Smooth muscle cell (in vitro differentiated cells): Measurements from ENCODE around the gene CABP4. TPM values are rescaled to one million over a fixed set of nuclear protein-coding genes. Genes with fewer than 3 reads are reported as not detected.

Experiments used
- DNase-seq: peaks from one replicate; lab custom pipeline; 2025; ENCODE audit not compliant: unreplicated experiment; lab: John Stamatoyannopoulos, UW
- H2AFZ ChIP-seq: fragments of 200-600 bp; sonication (generic); 2 replicates; pipeline ENCODE4 v1.6.0; 2016; ENCODE audit warnings: antibody characterized with exemption, low read depth, mild to moderate bottlenecking
- H3F3A ChIP-seq: fragments of 200-600 bp; sonication (generic); 2 replicates; pipeline ENCODE4 v1.6.0; 2017; ENCODE audit warnings: antibody characterized with exemption, low read depth
- H3K27ac ChIP-seq: fragments of 200-600 bp; sonication (generic); 2 replicates; pipeline ENCODE4 v1.5.1; 2016; ENCODE audit warnings: low read depth, mild to moderate bottlenecking
- H3K27me3 ChIP-seq: fragments of 200-600 bp; sonication (generic); 2 replicates; pipeline ENCODE4 v1.6.1; 2016; ENCODE audit warnings: low read depth, mild to moderate bottlenecking
- H3K36me3 ChIP-seq: fragments of 200-600 bp; sonication (generic); 2 replicates; pipeline ENCODE4 v1.5.1; 2016; ENCODE audit warnings: low read depth
- H3K4me1 ChIP-seq: fragments of 200-600 bp; sonication (generic); 2 replicates; pipeline ENCODE4 v1.5.1; 2016; ENCODE audit warnings: low read depth
- H3K4me2 ChIP-seq: fragments of 200-600 bp; sonication (generic); 2 replicates; pipeline ENCODE4 v1.6.0; 2016; ENCODE audit warnings: mild to moderate bottlenecking
- H3K4me3 ChIP-seq: fragments of 200-600 bp; sonication (generic); 2 replicates; pipeline ENCODE4 v1.5.1; 2016; ENCODE audit warnings: mild to moderate bottlenecking
- H3K79me2 ChIP-seq: fragments of 200-600 bp; sonication (generic); 2 replicates; pipeline ENCODE4 v1.6.0; 2016; ENCODE audit warnings: low read depth, mild to moderate bottlenecking
- H3K9ac ChIP-seq: fragments of 200-600 bp; sonication (generic); 2 replicates; pipeline ENCODE4 v1.6.0; 2016; ENCODE audit warnings: low read depth
- H3K9me3 ChIP-seq: fragments of 200-600 bp; sonication (generic); replicated peaks from 2 replicates; pipeline ENCODE4 v1.5.1; 2016; ENCODE audit warnings: low read depth
- H4K20me1 ChIP-seq: fragments of 200-600 bp; sonication (generic); 2 replicates; pipeline ENCODE4 v1.6.0; 2016; ENCODE audit warnings: low read depth
- CTCF ChIP-seq: fragments of 200-600 bp; sonication (generic); IDR thresholded peaks from 2 replicates; pipeline ENCODE4 v1.5.1; 2017; ENCODE audit warnings: borderline replicate concordance, mild to moderate bottlenecking, antibody characterized with exemption; ENCODE audit not compliant: insufficient read depth, poor library complexity, severe bottlenecking
- WGBS: methylation state at CpG from one replicate; pipeline ENCODE4 v1.1.7; 2016; ENCODE audit warnings: low lambda C conversion rate; 5-methylcytosine and 5-hydroxymethylcytosine counted together
- polyA plus RNA-seq: library from polyadenylated mRNA; unstranded; fragments of >200 nt; fragmentation: Nextera tagmentation; extraction: Ambion mirVana; gene quantifications from 2 replicates; pipeline ENCODE4 v1.2.1, GENCODE V29; 2016
- total RNA-seq: library from RNA; depleted of rRNA; stranded (reverse); fragments of >200 nt; gene quantifications from 2 replicates; pipeline ENCODE4 v1.2.3, GENCODE V29; 2014

Gene CABP4
- total and polyA plus RNA-seq, 2 experiments from 2014 or later, result not detected

- Histone ChIP-seq H3K4me1 (peaks cover 10% of the 10 kb centered on the region), H3K27me3 (no peaks in the 10 kb centered on the region), H3K9me3 (no peaks in the 10 kb centered on the region), H4K20me1 (peaks cover 18% of the 10 kb centered on the region), H3K27ac (no peak overlapping the region), H3K9ac (no peak overlapping the region), H3K4me2 (no peak overlapping the region), H2AFZ (no peak overlapping the region), H3K4me3 (no peak overlapping the region), H3K79me2 (peaks cover 14% of the 10 kb centered on the region), H3F3A (no peaks in the 10 kb centered on the region), H3K36me3 (no peaks in the 10 kb centered on the region)
- TF ChIP-seq CTCF, result no peak
- WGBS, result over 99% methylated on average over 21 of the region's 26 CpGs
- no peak for DNase-seq
Measured at GRCh38 chr11:67499808-67500483, 44.8 kb downstream of the CABP4 start.

- H3K79me2 ChIP-seq, result peaks cover 14% of the 10 kb centered on the region
Measured at GRCh38 chr11:67500484-67500821, 45.3 kb downstream of the CABP4 start.

GRCh38 chr11:67500831-67501715 lies 45.9 kb downstream of the CABP4 start:
- no peaks in the 10 kb centered on the region for H3K36me3 ChIP-seq
- no peak for DNase-seq
- H2AFZ ChIP-seq, result no peak overlapping the region
- H3K9ac ChIP-seq, result no peak overlapping the region
- no peak for TF ChIP-seq CTCF
- no peak overlapping the region for H3K4me2 ChIP-seq
- no peaks in the 10 kb centered on the region for H3K27me3 ChIP-seq
- no peak overlapping the region for H3K4me3 ChIP-seq
- H3K27ac ChIP-seq, result no peak overlapping the region
- peaks cover 14% of the 10 kb centered on the region for H3K79me2 ChIP-seq
- H3K9me3 ChIP-seq, result no peaks in the 10 kb centered on the region
- 97% methylated on average over 9 of the region's 9 CpGs for WGBS
- H3F3A ChIP-seq, result no peaks in the 10 kb centered on the region
- H3K4me1 ChIP-seq, result peaks cover 16% of the 10 kb centered on the region
- peaks cover 18% of the 10 kb centered on the region for H4K20me1 ChIP-seq

More at GRCh38 chr11:67500484-67500821, 45.3 kb downstream of the CABP4 start:
- Histone ChIP-seq H2AFZ (no peak overlapping the region), H3K9me3 (no peaks in the 10 kb centered on the region), H3F3A (no peaks in the 10 kb centered on the region), H3K9ac (no peak overlapping the region), H4K20me1 (peaks cover 18% of the 10 kb centered on the region), H3K27ac (no peak overlapping the region), H3K36me3 (no peaks in the 10 kb centered on the region), H3K4me2 (no peak overlapping the region), H3K27me3 (no peaks in the 10 kb centered on the region), H3K4me3 (no peak overlapping the region), H3K4me1 (peaks cover 12% of the 10 kb centered on the region)
- 100% methylated on average over 1 of the region's 1 CpG for WGBS
- no peak for DNase-seq
- no peak for TF ChIP-seq CTCF
